Renal cortical epithelial cell (primary cell): ENCODE measurements around the gene PAK3. TPM values are rescaled to one million over a fixed set of nuclear protein-coding genes. Genes with fewer than 3 reads are reported as not detected.

Source experiments
- DNase-seq: peaks from one replicate; pipeline ENCODE4 v3.0.0-alpha.2; 2011; ENCODE audit warnings: low read depth
- total RNA-seq: library from RNA; depleted of rRNA; stranded (reverse); fragments of >200 nt; gene quantifications from 2 replicates; pipeline ENCODE4 v1.2.3, GENCODE V29; 2014

PAK3 gene
- 7.5 and 9.2 TPM in 2 replicates for total RNA-seq

GRCh38 chrX:111095974-111096895 is at the start of gene PAK3:
TSS of gene PAK3 (plus strand) at chrX:111096191. CDS start at chrX:111123104, 26,913 bp downstream.
- DNase-seq, result peak; percentile 76

GRCh38 chrX:111047575-111047974 is 48.4 kb upstream of the PAK3 start:
- DNase-seq, result no peak

GRCh38 chrX:111052478-111052877 is 43.5 kb upstream of the PAK3 start:
- DNase-seq, result peak; percentile 39

- DNase-seq, result no peak
These were observed 24.3 kb upstream of the PAK3 start for GRCh38 chrX:111071542-111072277.

GRCh38 chrX:111083081-111083480 is 12.9 kb upstream of the PAK3 start:
- DNase-seq, result peak; percentile 6

- DNase-seq, result no peak
These were observed 9.4 kb upstream of the PAK3 start for GRCh38 chrX:111086591-111087006.

- no peak for DNase-seq
These were observed 7.4 kb upstream of the PAK3 start for GRCh38 chrX:111088628-111089027.

GRCh38 chrX:111090458-111090857 is 5.5 kb upstream of the PAK3 start:
- DNase-seq, result no peak

- DNase-seq, result peak; percentile 11
These were observed 2.9 kb downstream of the PAK3 start for GRCh38 chrX:111098874-111099273.

- DNase-seq, result peak; percentile 21
These were observed 4.2 kb downstream of the PAK3 start for GRCh38 chrX:111100191-111100590.

GRCh38 chrX:111101580-111101979 is 5.6 kb downstream of the PAK3 start:
- DNase-seq, result no peak

GRCh38 chrX:111102636-111103035 is 6.6 kb downstream of the PAK3 start:
- no peak for DNase-seq

GRCh38 chrX:111103246-111103645 is 7.3 kb downstream of the PAK3 start:
- DNase-seq, result no peak

GRCh38 chrX:111110098-111110775 is 14.2 kb downstream of the PAK3 start:
- no peak for DNase-seq

- no peak for DNase-seq
These were observed 18.8 kb downstream of the PAK3 start for GRCh38 chrX:111114806-111115205.

- DNase-seq, result no peak
These were observed 20.7 kb downstream of the PAK3 start for GRCh38 chrX:111116666-111117065.

- DNase-seq, result no peak
These were observed 23.4 kb downstream of the PAK3 start for GRCh38 chrX:111119341-111119740.

- DNase-seq, result no peak
These were observed 27.1 kb downstream of the PAK3 start for GRCh38 chrX:111123125-111123524.

GRCh38 chrX:111123606-111124179 is 27.7 kb downstream of the PAK3 start:
- no peak for DNase-seq

GRCh38 chrX:111124418-111124817 is 28.4 kb downstream of the PAK3 start:
- no peak for DNase-seq

GRCh38 chrX:111127038-111127437 is 31.0 kb downstream of the PAK3 start:
- DNase-seq, result no peak

- no peak for DNase-seq
These were observed 33.9 kb downstream of the PAK3 start for GRCh38 chrX:111129921-111130320.
